NOMO-1 treated with DMSO at 0.1 percent for 48 hours (cell line): ENCODE measurements around the gene RAB11FIP5.

Source experiments
- DNase-seq: peaks from one replicate; lab custom pipeline; 2025; ENCODE audit not compliant: unreplicated experiment; lab: John Stamatoyannopoulos, UW

RAB11FIP5 gene

GRCh38 chr2:73035899-73036711 is 76.6 kb downstream of the RAB11FIP5 start:
- DNase-seq: no peak

- DNase-seq: peak; percentile 95
Observed at GRCh38 chr2:73034661-73035375, 77.9 kb downstream of the RAB11FIP5 start.

- DNase-seq: peak; percentile 72
Observed at GRCh38 chr2:73033766-73034381, 78.9 kb downstream of the RAB11FIP5 start.

DNA sequence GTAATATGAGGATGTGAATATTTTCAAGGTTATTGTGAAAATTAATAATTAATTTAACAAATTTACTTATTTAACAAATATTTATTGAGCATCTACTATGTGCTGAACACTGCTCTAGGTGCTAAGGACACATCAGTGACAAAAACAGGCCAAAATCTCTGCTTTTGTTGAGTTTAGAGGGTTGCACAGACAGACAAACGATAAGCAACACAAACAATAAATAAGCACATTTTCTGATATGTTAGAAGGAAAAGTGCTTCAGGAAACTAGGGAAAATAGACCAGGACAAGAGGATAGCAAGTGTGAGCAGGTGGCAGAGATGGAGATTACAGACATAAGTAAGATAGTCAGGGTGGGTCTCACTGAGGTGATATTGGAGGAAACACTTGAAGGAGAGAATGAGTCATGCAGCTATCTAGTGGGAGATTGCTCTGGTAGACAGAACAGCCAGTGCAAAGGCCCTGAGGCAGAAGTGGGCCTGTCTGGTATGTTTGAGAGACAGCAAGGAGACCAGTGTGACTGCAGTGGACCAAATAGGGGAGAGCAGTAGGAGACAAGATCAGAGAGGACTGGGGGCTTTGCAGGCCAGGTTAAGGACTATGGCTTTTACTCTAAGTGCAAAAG is 79.5 kb downstream of the RAB11FIP5 start:
- DNase-seq: peak; percentile 67

- peak; percentile 20 for DNase-seq
Observed at GRCh38 chr2:73032702-73033097, 80.0 kb downstream of the RAB11FIP5 start.

DNA sequence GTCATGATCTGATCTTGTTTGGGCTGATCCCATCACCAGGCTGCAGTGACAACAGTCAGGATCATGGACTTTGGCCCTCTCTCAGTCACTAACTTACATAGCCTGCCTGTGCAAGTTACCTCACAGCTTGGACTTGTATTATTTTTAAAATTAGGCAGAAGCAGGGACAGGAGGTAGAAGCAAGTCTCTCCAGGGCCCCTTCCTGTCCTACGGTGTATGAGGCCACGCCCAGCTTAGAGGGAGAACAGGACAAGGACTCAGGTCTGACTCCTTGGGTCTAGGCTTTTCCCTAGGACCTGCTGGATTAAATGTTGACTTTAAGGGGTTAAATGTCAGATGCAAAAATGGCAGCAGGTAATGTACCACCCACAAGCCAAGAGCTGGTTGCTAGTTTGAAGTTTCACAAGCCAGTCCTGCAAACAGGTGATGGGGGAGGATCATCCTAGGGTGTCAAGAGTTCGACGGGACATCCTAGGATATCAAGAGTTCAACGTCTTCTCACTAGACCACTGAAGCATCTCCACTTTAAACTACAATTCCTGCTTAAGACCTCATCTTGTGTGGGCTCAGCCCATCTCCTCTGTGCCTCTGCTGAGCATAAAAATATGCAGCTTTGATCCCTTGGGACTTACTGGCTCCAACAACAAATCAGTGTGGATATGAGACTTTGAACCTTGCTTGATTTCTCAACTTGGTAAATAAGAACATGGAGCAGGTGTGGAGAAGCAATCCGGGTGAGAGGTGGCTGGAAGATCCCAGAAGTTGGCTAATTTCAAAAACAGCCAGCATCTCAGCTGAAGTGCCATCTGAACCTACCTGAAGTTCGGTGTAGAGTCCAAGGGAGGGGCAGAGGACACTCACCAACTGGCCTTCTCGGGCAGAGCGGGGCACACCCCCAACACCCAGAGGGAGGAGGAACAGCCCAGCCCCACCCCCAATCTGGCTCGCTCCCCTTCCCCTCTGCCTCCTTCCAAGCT is 80.7 kb downstream of the RAB11FIP5 start:
- no peak for DNase-seq

- DNase-seq: no peak
Observed at GRCh38 chr2:73031095-73031678, 81.6 kb downstream of the RAB11FIP5 start.

GRCh38 chr2:73028841-73029240 is 83.9 kb downstream of the RAB11FIP5 start:
- DNase-seq: peak; percentile 11

- no peak for DNase-seq
Observed at GRCh38 chr2:73027340-73027739, 85.4 kb downstream of the RAB11FIP5 start.

DNA sequence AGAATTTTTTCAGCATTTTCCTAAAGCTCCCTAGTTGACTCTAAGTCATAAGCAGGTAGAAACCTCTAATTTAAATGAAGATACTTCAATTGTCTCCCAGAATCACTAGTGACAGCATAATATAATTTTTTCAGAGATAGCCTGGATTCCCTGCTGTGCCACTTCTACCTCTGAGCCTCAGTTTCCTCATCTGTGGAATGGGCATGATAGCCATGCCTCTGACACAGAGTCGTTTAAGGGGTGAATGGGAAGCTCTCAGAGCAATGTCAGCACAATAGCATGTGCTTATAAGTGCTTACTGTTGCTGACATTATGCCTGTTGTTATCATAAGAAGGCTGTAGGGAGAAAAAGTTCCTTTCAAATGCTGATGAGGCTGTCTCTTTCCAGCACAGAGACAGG is 89.3 kb downstream of the RAB11FIP5 start:
- DNase-seq: no peak
